ENCODE measurements around the gene MPZL1. TPM values are rescaled to one million over a fixed set of nuclear protein-coding genes. Genes with fewer than 3 reads are reported as not detected.

The MPZL1 gene
- total and polyA plus RNA-seq, 12 donors: 12.1 to 101 (median 62.8) TPM

DNA sequence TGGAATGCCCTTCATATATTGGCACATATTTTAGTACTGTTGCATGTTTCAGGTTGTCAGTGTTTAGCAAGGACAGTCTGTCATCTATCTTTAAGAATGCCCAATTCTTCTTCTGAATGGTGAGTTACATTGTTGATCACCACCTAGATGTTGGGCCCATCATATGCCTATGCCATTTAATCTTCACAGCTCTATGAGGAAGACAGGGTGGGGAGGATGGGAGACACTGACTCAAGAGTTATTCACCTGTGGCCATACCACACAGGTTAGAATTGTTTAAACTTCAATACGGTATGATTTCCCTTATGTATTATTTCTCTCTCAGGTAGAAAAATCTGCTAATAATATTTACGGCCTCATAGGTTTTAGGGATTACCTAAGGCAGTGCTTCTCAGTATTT lies 44.8 kb downstream of the MPZL1 start:
- no peaks in the 10 kb centered on the region for H3K9me3 ChIP-seq (replicated peaks in 1 of 3)
- WGBS, 4 donors: 90 to 98% (median 97%) methylated on average over 2 of the region's 2 CpGs
- intact Hi-C loops (cut with DNase I): no loop called here
- TF ChIP-seq, protein P1, sequence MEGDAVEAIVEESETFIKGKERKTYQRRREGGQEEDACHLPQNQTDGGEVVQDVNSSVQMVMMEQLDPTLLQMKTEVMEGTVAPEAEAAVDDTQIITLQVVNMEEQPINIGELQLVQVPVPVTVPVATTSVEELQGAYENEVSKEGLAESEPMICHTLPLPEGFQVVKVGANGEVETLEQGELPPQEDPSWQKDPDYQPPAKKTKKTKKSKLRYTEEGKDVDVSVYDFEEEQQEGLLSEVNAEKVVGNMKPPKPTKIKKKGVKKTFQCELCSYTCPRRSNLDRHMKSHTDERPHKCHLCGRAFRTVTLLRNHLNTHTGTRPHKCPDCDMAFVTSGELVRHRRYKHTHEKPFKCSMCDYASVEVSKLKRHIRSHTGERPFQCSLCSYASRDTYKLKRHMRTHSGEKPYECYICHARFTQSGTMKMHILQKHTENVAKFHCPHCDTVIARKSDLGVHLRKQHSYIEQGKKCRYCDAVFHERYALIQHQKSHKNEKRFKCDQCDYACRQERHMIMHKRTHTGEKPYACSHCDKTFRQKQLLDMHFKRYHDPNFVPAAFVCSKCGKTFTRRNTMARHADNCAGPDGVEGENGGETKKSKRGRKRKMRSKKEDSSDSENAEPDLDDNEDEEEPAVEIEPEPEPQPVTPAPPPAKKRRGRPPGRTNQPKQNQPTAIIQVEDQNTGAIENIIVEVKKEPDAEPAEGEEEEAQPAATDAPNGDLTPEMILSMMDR (IDR thresholded peaks at IDR 0.05): no peak
- TF ChIP-seq POLR2A (IDR thresholded peaks at IDR 0.05): no peak
- no peak for DNase-seq
- H3K27ac ChIP-seq: no peak overlapping the region
- H3K27me3 ChIP-seq: no peaks in the 10 kb centered on the region
- H3K4me1 ChIP-seq (replicated peaks in 1 of 2): peaks cover 0 to 13% of the 10 kb centered on the region in 2 donors
- H3K36me3 ChIP-seq (replicated peaks in 1 of 2): peaks cover 0 to 13% of the 10 kb centered on the region in 2 donors
- no peak overlapping the region for H3K4me3 ChIP-seq

DNA sequence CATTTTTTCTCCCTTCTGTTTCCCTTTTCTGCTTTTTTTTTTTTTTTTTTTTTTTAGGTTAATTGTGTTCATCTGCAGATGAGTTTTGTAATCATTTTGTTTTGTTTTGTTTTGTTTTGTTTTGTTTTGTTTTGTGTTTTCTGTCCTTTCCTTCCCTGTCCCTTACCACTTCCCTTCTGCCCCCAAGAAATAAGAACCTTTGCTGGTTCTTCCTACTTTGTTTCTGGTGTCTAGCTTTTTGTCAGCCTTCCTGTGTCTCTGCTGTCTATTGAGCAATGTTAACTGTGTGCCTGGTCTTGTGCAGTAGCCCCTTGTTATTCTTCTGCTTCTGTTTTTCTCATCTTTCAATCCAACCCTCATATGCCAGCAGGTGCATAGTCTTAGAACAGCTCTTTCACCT lies 46.0 kb downstream of the MPZL1 start:
- DNase-seq: no peak
- no peak for TF ChIP-seq POLR2A (IDR thresholded peaks at IDR 0.05)
- TF ChIP-seq, protein P1 (IDR thresholded peaks at IDR 0.05): no peak
- H3K4me3 ChIP-seq: no peak overlapping the region
- H3K27me3 ChIP-seq: no peaks in the 10 kb centered on the region
- H3K9me3 ChIP-seq (replicated peaks in 1 of 3): no peaks in the 10 kb centered on the region
- H3K36me3 ChIP-seq (replicated peaks in 1 of 2): peaks cover 0 to 19% of the 10 kb centered on the region in 2 donors
- H3K27ac ChIP-seq: no peak overlapping the region
- intact Hi-C loops (cut with DNase I): no loop called here
- H3K4me1 ChIP-seq (replicated peaks in 1 of 2): peaks cover 0 to 13% of the 10 kb centered on the region in 2 donors

DNA sequence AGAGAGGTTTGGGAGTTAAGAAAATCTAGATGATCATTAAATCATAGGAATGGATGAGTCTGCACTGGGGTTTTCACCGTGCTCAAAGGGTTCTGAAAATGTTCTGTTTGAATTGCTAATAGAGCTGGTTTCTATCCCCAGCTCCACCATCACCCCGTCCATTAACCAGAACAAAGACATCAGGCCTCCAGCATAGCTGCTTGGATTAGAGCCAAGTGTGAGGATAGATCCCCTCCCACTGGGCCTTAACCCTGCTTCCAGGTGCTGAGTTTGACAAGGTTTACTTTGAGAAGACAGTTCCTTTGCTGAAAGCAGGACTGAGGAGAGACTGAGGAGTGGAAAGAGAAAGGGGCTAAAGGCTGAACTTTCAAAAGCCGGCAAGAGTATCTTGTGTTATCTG lies 48.3 kb downstream of the MPZL1 start:
- H3K4me3 ChIP-seq: no peak overlapping the region
- no peak for DNase-seq
- H3K9me3 ChIP-seq (replicated peaks in 1 of 3): no peaks in the 10 kb centered on the region
- TF ChIP-seq, protein P1 (IDR thresholded peaks at IDR 0.05): no peak
- TF ChIP-seq POLR2A (IDR thresholded peaks at IDR 0.05): no peak
- H3K27ac ChIP-seq: no peak overlapping the region
- peaks cover 0 to 25% of the 10 kb centered on the region in 2 donors for H3K36me3 ChIP-seq (replicated peaks in 1 of 2)
- H3K4me1 ChIP-seq (replicated peaks in 1 of 2): no peaks in the 10 kb centered on the region
- intact Hi-C loops (cut with DNase I): no loop called here
- no peaks in the 10 kb centered on the region for H3K27me3 ChIP-seq
- 90 to 97% (median 92%) methylated on average over 3 of the region's 3 CpGs for WGBS, 4 donors

DNA sequence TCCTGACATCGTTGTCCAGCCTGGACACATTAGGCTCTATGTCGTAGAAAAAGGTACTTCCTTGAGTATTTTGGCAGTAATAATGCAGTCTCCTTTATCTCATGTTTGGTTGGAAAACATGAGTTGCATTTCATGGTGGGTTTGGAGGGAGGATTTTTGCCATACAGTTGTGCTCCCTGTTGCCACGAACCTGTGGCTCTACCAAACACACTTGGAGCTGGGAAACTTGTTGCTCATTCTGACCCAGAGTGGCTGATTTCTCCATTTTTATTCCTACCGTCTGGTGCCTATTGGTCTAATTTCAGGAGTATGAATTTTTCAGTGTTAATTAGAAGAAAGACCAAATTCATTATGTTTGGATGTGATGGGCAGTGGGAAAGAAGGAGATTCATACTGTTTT lies 50.7 kb downstream of the MPZL1 start:
- Histone ChIP-seq H3K36me3 (replicated peaks in 1 of 2) (peaks cover 0 to 27% of the 10 kb centered on the region in 2 donors), H3K27ac (no peak overlapping the region), H3K9me3 (replicated peaks in 1 of 3) (no peaks in the 10 kb centered on the region), H3K27me3 (no peaks in the 10 kb centered on the region), H3K4me1 (replicated peaks in 1 of 2) (no peaks in the 10 kb centered on the region), H3K4me3 (no peak overlapping the region)
- intact Hi-C loops (cut with DNase I): no loop called here
- no peak for TF ChIP-seq POLR2A (IDR thresholded peaks at IDR 0.05)
- TF ChIP-seq, protein P1 (IDR thresholded peaks at IDR 0.05): no peak
- WGBS, 4 donors: 86 to 95% (median 94%) methylated on average over 4 of the region's 4 CpGs
- DNase-seq: no peak
